Activated T-helper 1 cell treated with anti-CD3 and anti-CD28 coated beads, Interleukin-12 subunit alpha, Interleukin-12 subunit beta, Interleukin-2, Interleukin-4 antibody, amounts not matched to agents 30 ng/mL and 10 ng/mL and 1 ng/mL, durations not matched to agents 14 hours and 24 hours and 36 hours (primary cell): ENCODE measurements around the gene ADGRV1. TPM values are rescaled to one million over a fixed set of nuclear protein-coding genes. Genes with fewer than 3 reads are reported as not detected.

Experiments
- DNase-seq: peaks from one replicate; pipeline ENCODE4 v3.0.0; 2021; ENCODE audit warnings: low spot score
- H3K27ac Mint-ChIP-seq: one replicate; pipeline ENCODE4 v1.8.0; 2021; ENCODE audit warnings: mild to moderate bottlenecking, mixed read lengths
- H3K27me3 Mint-ChIP-seq: one replicate; pipeline ENCODE4 v1.8.0; 2022; ENCODE audit warnings: mild to moderate bottlenecking, moderate library complexity, mixed read lengths; ENCODE audit not compliant: insufficient read depth
- H3K36me3 Mint-ChIP-seq: one replicate; pipeline ENCODE4 v1.8.0; 2021; ENCODE audit warnings: low read depth, mixed read lengths
- H3K4me1 Mint-ChIP-seq: one replicate; pipeline ENCODE4 v1.8.0; 2021; ENCODE audit warnings: low read depth, mixed read lengths
- H3K4me3 Mint-ChIP-seq: one replicate; pipeline ENCODE4 v1.8.0; 2021; ENCODE audit warnings: mild to moderate bottlenecking, moderate library complexity, mixed read lengths
- H3K9me3 Mint-ChIP-seq: one replicate; pipeline ENCODE4 v1.8.0; 2021; ENCODE audit warnings: mixed read lengths
- intact Hi-C: fragments of 100-400 bp; cut with micrococcal nuclease; formaldehyde crosslinking; loops from one replicate; pipeline ENCODE4 v1.15.1; 2024
- total RNA-seq: library from RNA; stranded (reverse); gene quantifications from 2 replicates; pipeline ENCODE4 v1.2.3, GENCODE V29; 2022

Gene ADGRV1
- total RNA-seq, 1 donor from 2014 or later: 0.05 TPM

DNA sequence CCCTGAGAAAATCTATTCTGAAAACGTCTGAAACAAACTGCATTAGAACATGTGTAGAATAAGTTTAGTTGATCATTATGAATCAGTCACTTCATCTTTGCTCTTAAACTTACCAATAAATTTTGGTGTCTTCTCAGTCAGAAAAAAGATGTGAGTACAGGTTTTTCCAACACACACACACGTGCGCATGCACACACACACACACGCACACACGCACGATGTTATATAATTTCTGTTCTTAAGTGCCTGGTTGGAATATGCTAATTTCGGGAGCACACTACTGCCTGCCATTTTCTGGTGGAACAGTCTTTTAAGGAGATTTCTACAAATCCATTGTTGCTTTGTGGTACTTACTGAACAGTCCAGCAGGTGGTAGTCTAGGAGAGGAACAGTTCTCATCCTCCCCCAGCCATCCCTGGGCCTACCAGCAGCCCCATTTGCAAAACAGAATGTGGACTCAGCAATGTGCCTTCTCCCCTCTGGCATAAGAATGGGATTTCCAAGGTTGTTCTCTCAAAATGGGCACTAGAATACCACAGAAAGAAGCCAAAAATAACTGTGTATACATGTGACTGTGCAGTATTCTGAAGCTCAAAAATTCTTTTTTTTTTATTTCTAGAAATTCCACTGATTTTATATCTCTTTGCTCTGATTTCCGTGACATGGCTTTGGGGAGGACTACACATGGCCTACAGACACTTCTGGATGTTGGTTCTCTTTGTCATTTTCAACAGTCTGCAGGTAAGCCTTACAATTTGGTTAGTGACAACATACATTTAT, 543.2 kb downstream of the ADGRV1 start:
- H3K27ac Mint-ChIP-seq: no peak overlapping the region
- H3K4me1 Mint-ChIP-seq: no peaks in the 10 kb centered on the region
- peak; percentile 25 for DNase-seq
- intact Hi-C loops: loop anchor here (1.0 to 5.0 kb wide), 7 partner anchors 61 to 318 kb away; no protein-coding TSS in a partner anchor
- H3K9me3 Mint-ChIP-seq: no peaks in the 10 kb centered on the region
- no peaks in the 10 kb centered on the region for H3K36me3 Mint-ChIP-seq
- H3K27me3 Mint-ChIP-seq: peaks cover 12% of the 10 kb centered on the region
- no peak overlapping the region for H3K4me3 Mint-ChIP-seq

DNA sequence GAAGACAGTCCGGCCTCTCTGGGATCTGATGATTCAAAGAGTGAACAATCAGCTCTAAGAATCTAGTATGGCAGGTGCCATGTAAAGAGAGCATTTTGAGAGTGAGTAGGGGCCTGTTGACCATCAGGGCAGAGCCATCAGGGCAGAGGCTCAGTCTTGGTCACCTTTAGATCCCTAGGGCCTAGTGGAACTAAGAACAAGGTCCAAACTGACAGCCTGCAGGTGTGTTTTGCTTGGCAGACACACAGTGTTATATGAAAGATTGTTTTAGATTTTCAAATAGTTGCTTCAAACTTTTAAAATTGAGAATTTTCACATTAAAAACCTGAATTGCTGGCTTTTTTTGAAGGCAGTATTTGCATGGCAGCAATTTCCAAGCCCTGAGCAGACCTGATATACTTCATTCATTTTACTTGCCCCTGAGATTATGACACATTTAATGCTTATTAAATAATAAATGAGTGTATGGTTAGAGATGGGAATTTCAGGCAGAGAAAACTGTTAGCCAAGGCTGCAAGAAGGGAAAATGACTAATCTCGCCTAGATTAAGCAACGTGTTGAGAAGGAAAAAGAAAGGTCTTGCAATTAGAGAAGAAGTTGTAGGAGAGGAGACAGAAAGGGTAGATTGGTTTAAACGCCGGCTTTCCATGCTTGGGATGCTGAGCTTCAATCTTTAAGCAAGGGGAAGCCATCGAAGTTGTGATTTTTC, 544.9 kb downstream of the ADGRV1 start:
- Mint-ChIP-seq H3K4me3 (no peak overlapping the region), H3K36me3 (no peaks in the 10 kb centered on the region), H3K9me3 (no peaks in the 10 kb centered on the region), H3K4me1 (no peaks in the 10 kb centered on the region), H3K27me3 (peaks cover 11% of the 10 kb centered on the region), H3K27ac (no peak overlapping the region)
- no peak for DNase-seq
- intact Hi-C loops: loop anchor here (2.0 to 5.0 kb wide), 3 partner anchors 59 to 171 kb away; no protein-coding TSS in a partner anchor

DNA sequence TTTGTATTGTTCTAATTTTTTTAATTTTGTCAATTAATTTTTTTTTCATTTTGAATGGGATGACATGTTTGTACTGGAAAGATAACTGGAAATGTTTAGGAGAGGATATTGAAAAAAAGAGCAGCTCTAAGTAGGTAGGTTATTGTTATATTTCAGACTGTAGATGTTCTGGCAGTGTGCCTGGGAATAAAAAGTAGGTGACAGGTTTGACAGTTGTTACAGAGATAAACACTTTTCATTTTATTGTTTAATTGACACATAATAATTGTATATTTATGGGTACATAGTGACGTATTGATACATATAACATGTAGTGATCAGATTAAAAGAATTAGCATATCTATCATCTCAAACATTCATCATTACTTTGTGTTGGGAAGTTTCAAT, 545.5 kb downstream of the ADGRV1 start:
- DNase-seq: no peak
- Mint-ChIP-seq H3K36me3 (no peaks in the 10 kb centered on the region), H3K9me3 (no peaks in the 10 kb centered on the region), H3K4me3 (no peak overlapping the region), H3K27ac (no peak overlapping the region), H3K4me1 (no peaks in the 10 kb centered on the region), H3K27me3 (peaks cover 11% of the 10 kb centered on the region)
- intact Hi-C loops: loop anchor here (5.0 kb wide), 2 partner anchors 58 to 172 kb away; no protein-coding TSS in a partner anchor

DNA sequence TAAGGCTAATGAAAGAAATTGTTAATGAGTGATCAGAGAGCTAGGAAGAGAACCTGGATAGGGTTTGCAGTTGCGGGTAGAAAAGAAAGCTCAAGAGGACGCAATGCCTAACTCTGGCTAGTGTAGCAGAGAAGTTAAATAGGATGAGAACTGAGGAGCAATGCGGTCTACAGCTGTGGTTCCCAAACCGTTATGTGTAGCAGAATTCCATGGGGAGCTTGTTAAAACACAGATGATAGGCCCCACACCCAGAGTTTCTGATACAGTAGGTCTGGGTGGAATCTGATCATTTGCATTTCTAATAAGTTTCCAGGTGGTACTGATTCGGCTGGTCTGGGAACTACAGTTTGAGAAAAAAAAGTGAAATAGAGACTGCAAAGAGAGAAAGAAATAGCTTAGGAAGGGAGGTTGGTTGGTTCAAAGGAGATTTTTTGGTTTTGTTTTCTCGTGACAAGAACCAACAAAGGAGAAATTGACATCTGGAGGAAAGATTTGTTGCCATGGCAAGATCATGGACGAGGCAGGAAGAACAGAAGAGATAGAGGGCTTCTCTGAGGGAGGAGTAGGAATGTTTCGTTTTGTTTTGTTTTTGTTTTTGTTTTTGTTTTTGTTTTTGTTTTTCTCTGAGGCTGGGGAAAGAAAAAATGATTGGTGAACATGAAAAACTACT, 548.4 kb downstream of the ADGRV1 start:
- H3K27ac Mint-ChIP-seq: no peak overlapping the region
- no peak for DNase-seq
- H3K27me3 Mint-ChIP-seq: peaks cover 6% of the 10 kb centered on the region
- H3K4me3 Mint-ChIP-seq: no peak overlapping the region
- intact Hi-C loops: no loop called here
- no peaks in the 10 kb centered on the region for H3K9me3 Mint-ChIP-seq
- H3K4me1 Mint-ChIP-seq: no peaks in the 10 kb centered on the region
- H3K36me3 Mint-ChIP-seq: no peaks in the 10 kb centered on the region

DNA sequence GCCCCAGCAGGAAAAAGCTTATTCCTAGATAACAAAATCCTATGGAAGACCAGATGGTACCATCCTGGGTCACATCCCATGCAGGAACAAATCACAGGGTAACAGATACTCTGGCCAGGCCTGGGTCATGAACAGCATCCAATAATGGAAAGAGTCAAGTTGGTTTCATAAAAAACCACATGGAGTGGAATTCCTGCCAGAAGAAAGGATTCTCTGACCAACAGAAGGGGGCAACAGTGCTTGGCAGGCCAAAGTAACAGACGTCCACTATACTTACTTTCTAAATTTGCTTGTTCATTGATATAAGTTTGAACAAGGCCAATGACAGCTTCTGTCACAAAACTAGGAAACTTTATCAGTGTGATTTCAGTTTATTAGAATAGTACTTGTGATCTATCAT, 551.0 kb downstream of the ADGRV1 start:
- no peak for DNase-seq
- Mint-ChIP-seq H3K9me3 (no peaks in the 10 kb centered on the region), H3K4me1 (no peaks in the 10 kb centered on the region), H3K36me3 (no peaks in the 10 kb centered on the region), H3K27ac (no peak overlapping the region), H3K27me3 (peaks cover 6% of the 10 kb centered on the region), H3K4me3 (no peak overlapping the region)
- intact Hi-C loops: no loop called here

DNA sequence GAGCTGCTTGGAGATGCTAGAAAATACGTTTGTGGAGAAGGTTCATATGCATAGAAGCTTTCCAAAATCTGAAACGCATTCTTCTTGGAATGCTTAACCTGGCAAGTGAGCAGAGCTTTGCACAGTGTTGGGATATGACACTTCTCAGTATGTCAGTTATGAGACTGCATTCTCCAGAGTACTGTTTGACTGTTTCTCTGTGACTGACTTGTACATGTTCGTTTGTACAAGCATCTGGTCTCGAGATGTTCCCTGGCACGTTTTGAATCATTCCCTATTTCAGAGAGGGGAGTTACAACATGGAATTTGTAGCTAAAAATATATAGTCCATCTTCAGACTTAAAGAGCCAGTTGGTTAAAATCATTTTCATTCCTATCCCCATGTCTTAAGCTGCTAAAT, 552.1 kb downstream of the ADGRV1 start:
- H3K27me3 Mint-ChIP-seq: peaks cover 7% of the 10 kb centered on the region
- H3K4me1 Mint-ChIP-seq: no peaks in the 10 kb centered on the region
- H3K27ac Mint-ChIP-seq: no peak overlapping the region
- no peaks in the 10 kb centered on the region for H3K9me3 Mint-ChIP-seq
- H3K4me3 Mint-ChIP-seq: no peak overlapping the region
- intact Hi-C loops: no loop called here
- DNase-seq: no peak
- no peaks in the 10 kb centered on the region for H3K36me3 Mint-ChIP-seq

DNA sequence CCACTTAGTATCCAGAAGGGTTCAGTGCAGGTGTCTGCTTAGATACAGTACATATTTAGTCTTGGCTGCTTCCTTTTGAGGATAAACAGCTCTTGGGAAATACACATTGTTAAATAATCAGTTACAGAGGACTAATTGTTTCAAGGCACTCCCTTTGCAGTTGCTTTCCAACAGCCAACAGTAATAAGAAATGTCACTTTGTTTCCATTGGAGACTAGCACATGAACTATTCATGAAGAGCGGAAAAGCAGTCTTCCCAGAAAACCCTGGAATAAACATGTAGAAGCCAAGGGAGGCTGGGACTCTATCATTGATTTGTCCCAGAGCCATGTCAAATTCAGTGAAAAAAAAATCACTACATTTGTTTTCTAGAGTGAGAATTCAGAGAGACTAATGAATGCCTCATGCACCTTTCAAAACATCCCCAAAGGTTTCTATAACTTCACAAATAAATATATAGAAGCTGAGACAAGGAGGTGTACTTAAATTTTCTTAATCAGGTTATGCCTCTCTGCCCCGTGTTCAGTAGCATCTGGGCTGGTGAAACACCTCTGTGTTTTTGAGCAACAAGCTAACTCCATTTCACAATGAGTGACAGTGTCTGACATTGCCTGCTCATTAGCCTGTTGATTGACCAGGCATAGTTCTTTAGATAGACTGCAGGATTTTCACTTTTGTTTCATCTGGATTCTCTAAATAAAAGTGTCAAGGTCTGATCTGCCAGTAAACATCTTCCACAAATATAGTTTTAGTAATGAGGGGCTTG, 553.1 kb downstream of the ADGRV1 start:
- H3K4me1 Mint-ChIP-seq: no peaks in the 10 kb centered on the region
- no peak overlapping the region for H3K4me3 Mint-ChIP-seq
- H3K36me3 Mint-ChIP-seq: no peaks in the 10 kb centered on the region
- intact Hi-C loops: no loop called here
- no peak overlapping the region for H3K27ac Mint-ChIP-seq
- H3K9me3 Mint-ChIP-seq: no peaks in the 10 kb centered on the region
- no peak for DNase-seq
- H3K27me3 Mint-ChIP-seq: peaks cover 10% of the 10 kb centered on the region

DNA sequence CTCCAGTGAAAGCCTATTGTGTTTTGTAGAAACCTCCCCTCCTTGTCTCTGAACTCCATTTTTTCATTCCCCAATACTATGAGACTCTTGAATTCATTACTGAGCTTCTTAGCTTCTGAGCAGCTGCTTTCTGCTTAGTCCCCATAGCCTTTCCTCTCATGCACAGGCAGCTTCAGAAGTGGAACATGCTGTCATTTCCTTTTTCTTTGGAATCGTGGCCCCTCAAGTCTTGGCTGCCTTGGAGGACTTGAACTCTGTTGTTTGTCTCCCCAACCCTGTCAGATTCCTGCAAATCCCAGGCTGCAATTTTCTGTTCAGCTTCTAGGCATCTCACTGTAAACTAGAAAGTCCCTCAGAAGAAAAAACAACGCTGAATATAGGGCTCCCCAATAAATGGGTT, 556.1 kb downstream of the ADGRV1 start:
- Mint-ChIP-seq H3K4me1 (no peaks in the 10 kb centered on the region), H3K4me3 (no peak overlapping the region), H3K9me3 (no peaks in the 10 kb centered on the region), H3K27me3 (peaks cover 7% of the 10 kb centered on the region), H3K36me3 (no peaks in the 10 kb centered on the region), H3K27ac (no peak overlapping the region)
- intact Hi-C loops: no loop called here
- no peak for DNase-seq

DNA sequence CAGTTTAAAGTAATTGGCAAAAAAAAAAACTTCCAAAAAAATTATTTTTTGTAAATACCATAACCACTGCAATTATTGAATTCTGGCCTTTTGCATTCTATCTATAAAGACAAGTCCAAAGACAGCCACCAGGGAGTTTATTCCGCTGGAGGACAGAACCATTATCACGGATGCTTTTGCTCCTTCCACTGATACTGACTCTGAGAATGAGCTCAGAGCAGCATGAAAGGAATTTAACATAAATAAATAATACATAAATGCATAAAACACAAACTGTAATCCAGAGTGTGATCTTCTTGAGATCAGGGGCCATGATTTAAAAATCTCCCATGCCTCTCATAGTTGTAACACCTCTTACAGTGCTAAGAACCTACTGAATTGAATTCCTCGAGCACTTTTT, 559.8 kb downstream of the ADGRV1 start:
- Mint-ChIP-seq H3K27ac (no peak overlapping the region), H3K27me3 (peaks cover 7% of the 10 kb centered on the region), H3K4me3 (no peak overlapping the region), H3K36me3 (no peaks in the 10 kb centered on the region), H3K4me1 (no peaks in the 10 kb centered on the region), H3K9me3 (no peaks in the 10 kb centered on the region)
- DNase-seq: no peak
- intact Hi-C loops: no loop called here

DNA sequence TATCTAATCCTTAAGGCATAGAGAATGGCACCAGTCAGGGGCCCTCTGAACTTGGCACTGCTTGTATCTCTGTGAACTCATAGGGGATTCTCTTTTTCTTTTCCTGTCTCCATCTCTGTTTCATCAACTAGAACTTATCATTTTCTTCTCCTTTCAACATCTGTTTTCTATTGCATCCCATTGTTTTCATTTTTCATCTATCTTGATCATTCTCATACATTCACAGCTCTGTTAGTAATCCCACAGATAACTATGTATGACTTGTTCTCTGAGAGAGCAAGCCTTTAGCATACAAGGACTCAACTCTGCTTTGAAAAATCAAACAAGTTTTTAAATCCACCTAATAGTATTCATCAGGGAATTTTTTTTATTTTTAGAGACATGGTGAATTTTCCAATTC, 560.2 kb downstream of the ADGRV1 start:
- no peaks in the 10 kb centered on the region for H3K9me3 Mint-ChIP-seq
- H3K27ac Mint-ChIP-seq: no peak overlapping the region
- no peak overlapping the region for H3K4me3 Mint-ChIP-seq
- no peaks in the 10 kb centered on the region for H3K36me3 Mint-ChIP-seq
- intact Hi-C loops: no loop called here
- no peaks in the 10 kb centered on the region for H3K4me1 Mint-ChIP-seq
- DNase-seq: no peak
- peaks cover 7% of the 10 kb centered on the region for H3K27me3 Mint-ChIP-seq

DNA sequence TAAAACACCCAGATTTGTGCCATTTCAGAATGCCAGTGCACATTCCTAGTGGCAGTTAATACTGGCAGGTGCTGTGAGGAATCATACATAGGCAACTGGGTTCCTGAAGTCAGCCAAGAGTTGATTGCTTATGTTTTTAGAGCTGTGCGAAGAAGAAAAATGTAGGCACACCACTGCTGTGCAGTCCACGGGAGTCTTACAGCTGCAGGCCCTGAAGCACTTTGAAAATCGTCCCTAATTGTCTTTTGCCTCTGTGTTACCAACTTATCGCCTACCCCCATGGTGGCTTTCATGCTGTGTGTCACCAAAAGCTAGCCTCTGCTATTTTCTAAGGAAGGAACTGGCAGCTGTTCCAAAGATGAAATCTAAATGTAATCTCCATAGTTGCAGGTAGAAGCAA, 560.6 kb downstream of the ADGRV1 start:
- no peaks in the 10 kb centered on the region for H3K36me3 Mint-ChIP-seq
- no peaks in the 10 kb centered on the region for H3K9me3 Mint-ChIP-seq
- intact Hi-C loops: no loop called here
- peaks cover 7% of the 10 kb centered on the region for H3K27me3 Mint-ChIP-seq
- H3K4me3 Mint-ChIP-seq: no peak overlapping the region
- H3K4me1 Mint-ChIP-seq: no peaks in the 10 kb centered on the region
- DNase-seq: no peak
- no peak overlapping the region for H3K27ac Mint-ChIP-seq

DNA sequence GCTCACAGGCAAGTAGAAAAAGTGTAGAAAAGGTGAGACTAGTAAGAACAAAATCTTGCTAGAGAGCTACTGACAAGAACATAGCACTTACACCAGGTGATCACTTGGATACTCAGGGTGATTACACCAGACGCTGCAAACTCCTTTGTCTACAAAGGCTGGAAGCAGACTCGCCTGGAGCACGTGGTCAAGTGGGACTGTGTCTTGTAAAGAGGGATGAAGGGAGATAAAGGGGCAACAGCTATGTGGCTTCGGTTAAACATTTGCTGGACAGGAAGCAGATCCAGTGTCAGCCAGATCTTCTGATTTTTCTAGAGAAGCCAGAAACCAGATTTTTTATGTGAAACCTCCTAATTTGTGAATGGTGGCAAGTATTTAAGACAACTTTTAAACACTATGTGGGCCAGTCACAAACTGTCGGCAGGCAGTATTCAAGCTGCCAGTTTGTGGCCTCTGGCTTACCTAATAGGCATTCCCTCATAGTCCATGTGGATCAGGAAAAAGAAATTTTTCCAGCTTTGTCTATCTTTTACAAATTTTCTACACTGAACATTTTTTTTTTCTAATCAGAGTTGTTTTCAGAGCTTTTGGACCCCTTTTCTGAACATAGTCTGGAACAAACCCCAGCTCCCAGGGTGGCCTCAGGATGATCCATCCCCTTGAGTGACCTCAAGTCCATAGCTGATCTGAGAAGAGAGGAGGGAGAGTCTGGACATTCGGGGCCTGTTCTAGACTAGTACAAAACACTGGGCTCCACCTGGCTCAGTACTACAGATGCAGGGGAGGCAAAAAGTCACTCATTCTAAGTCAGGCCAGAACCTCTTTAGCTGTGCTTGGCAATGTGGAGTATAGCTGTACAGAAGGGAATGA, 561.6 kb downstream of the ADGRV1 start:
- Mint-ChIP-seq H3K36me3 (no peaks in the 10 kb centered on the region), H3K4me3 (no peak overlapping the region), H3K27ac (no peak overlapping the region), H3K27me3 (peaks cover 9% of the 10 kb centered on the region), H3K4me1 (no peaks in the 10 kb centered on the region), H3K9me3 (no peaks in the 10 kb centered on the region)
- intact Hi-C loops: no loop called here
- no peak for DNase-seq
